ENCODE measurements around the gene CCBE1. TPM values are rescaled to one million over a fixed set of nuclear protein-coding genes. Genes with fewer than 3 reads are reported as not detected.
"Not testable (repeated sequence)": the region's sequence is repeated elsewhere in the genome, so short reads cannot be mapped to it uniquely, and the experiment has no call there.

The CCBE1 gene
- total RNA-seq, 2 experiments from 2014 or later: not detected

- DNase-seq: no peak
- Mint-ChIP-seq H3K4me1 (ENCODE audit: low read depth) (no peaks in the 10 kb centered on the region), H3K27ac (no peak overlapping the region), H3K9me3 (no peaks in the 10 kb centered on the region), H3K27me3 (peaks cover 5% of the 10 kb centered on the region), H3K4me3 (no peak overlapping the region), H3K36me3 (ENCODE audit: low read depth) (no peaks in the 10 kb centered on the region)
- TF ChIP-seq CTCF (IDR thresholded peaks at IDR 0.05): no peak
- intact Hi-C loops (cut with micrococcal nuclease): no loop called here
- ChIA-PET POLR2A (no interaction called here), CTCF (no interaction called here)
- no peak for ATAC-seq
These were observed 46.2 kb downstream of the CCBE1 start for GRCh38 chr18:59651071-59651470.

DNA sequence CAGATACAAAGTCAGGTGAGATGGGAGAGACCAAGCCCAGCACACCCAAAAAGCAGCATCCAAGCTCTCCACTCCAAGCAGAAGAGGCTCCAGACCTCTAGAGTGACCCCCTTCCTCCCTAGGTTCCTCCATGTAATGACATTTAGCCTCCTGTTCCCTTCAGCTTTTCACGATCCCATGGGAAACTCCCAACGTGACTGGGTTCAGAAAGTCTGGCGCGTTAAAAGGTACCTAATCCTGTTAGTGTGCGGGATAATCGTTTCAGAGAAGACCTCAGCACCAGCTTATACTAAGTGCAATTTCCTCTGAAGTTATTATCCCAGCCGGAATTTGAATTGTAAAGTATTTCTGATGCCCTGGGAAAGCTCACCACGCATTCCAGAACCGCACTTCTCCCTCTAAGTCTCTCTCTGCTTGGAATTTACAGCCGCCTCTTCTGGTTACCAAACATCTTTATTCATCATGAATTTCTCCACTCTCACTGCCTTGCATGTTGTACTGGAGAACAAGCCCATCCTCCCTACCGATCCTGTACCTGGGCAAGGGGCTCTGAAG lies 46.9 kb downstream of the CCBE1 start:
- ChIA-PET CTCF (no interaction called here), POLR2A (no interaction called here)
- DNase-seq: no peak
- ATAC-seq: no peak
- no peaks in the 10 kb centered on the region for H3K4me1 Mint-ChIP-seq (ENCODE audit: low read depth)
- no peak overlapping the region for H3K4me3 Mint-ChIP-seq
- H3K9me3 Mint-ChIP-seq: no peaks in the 10 kb centered on the region
- H3K36me3 Mint-ChIP-seq (ENCODE audit: low read depth): no peaks in the 10 kb centered on the region
- intact Hi-C loops (cut with micrococcal nuclease): no loop called here
- H3K27ac Mint-ChIP-seq: no peak overlapping the region
- TF ChIP-seq CTCF (IDR thresholded peaks at IDR 0.05): no peak
- peaks cover 5% of the 10 kb centered on the region for H3K27me3 Mint-ChIP-seq

DNA sequence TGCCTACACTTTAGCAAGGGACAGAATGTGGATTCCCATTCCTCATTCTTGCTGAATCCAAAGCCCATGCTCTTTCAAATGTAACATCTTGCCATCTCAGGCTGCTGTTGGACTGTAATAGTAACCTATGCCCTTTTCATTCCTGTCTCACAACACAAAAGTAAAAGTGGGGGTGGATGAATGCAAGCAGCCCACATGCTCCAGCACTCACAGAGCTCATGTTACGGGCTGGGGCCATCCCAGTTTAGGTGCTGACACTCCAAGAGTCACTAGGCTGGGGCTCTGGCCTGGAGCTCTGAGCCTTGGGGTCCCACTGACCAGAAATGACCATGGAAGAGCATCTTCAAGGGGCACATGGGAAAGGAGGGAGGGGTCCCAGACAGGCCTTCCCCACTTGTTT lies 47.6 kb downstream of the CCBE1 start:
- ChIA-PET POLR2A (no interaction called here), CTCF (no interaction called here)
- no peaks in the 10 kb centered on the region for H3K9me3 Mint-ChIP-seq
- no peak overlapping the region for H3K27ac Mint-ChIP-seq
- H3K27me3 Mint-ChIP-seq: peaks cover 5% of the 10 kb centered on the region
- no peak for ATAC-seq
- DNase-seq: no peak
- H3K4me1 Mint-ChIP-seq (ENCODE audit: low read depth): no peaks in the 10 kb centered on the region
- H3K36me3 Mint-ChIP-seq (ENCODE audit: low read depth): no peaks in the 10 kb centered on the region
- intact Hi-C loops (cut with micrococcal nuclease): no loop called here
- H3K4me3 Mint-ChIP-seq: no peak overlapping the region
- no peak for TF ChIP-seq CTCF (IDR thresholded peaks at IDR 0.05)

DNA sequence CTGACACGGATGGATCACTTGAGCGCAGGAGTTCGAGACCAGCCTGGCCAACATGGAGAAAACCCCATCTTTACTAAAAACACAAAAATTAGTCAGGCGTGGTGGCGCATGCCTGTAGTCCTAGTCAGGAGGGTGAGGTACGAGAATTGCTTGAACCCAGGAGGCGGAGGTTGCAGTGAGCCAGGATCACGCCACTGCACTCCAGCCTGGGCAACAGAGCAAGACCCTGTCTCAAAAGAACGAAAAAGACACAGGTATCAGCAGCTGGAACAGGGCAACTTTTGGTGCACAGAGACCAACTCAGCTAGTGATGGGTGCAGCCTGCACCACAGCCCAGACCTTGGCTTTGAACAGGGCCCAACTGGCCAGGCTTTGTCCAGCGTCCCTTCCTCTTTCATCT lies 48.8 kb downstream of the CCBE1 start:
- CTCF ChIA-PET; H3K36me3 Mint-ChIP-seq (ENCODE audit: low read depth); H3K4me3 Mint-ChIP-seq; POLR2A ChIA-PET; intact Hi-C loops (cut with micrococcal nuclease); H3K27ac Mint-ChIP-seq; H3K27me3 Mint-ChIP-seq; ATAC-seq; H3K9me3 Mint-ChIP-seq; H3K4me1 Mint-ChIP-seq (ENCODE audit: low read depth); DNase-seq: not testable (repeated sequence)

DNA sequence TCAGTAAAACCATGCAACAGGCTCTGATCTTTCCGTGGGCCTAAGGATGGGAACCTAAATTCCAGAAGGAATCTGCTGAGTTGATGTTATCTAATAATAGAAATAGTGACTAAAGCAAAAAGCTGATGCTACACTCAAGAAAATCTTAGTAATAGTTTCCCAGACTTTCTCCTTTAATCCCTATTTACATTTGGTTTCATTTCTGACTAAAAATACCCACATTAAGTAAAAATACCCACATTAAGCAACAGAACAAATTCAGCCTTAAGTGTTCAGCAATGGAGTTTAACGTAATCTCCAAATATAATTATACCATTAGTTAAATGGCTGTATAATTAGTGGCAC lies 50.3 kb downstream of the CCBE1 start:
- CTCF ChIA-PET: no interaction called here
- intact Hi-C loops (cut with micrococcal nuclease): no loop called here
- no peak overlapping the region for H3K27ac Mint-ChIP-seq
- H3K9me3 Mint-ChIP-seq: no peaks in the 10 kb centered on the region
- POLR2A ChIA-PET: no interaction called here
- no peaks in the 10 kb centered on the region for H3K4me1 Mint-ChIP-seq (ENCODE audit: low read depth)
- peaks cover 5% of the 10 kb centered on the region for H3K27me3 Mint-ChIP-seq
- no peak overlapping the region for H3K4me3 Mint-ChIP-seq
- DNase-seq: no peak
- H3K36me3 Mint-ChIP-seq (ENCODE audit: low read depth): no peaks in the 10 kb centered on the region
- TF ChIP-seq CTCF (IDR thresholded peaks at IDR 0.05): no peak
- no peak for ATAC-seq

Measured in activated CD8-positive, alpha-beta T cell treated with anti-CD3 and anti-CD28 coated beads for 36 hours (primary cell).